Heart left ventricle (tissue), 16 donors: ENCODE measurements around the gene DKK3. TPM values are rescaled to one million over a fixed set of nuclear protein-coding genes. Genes with fewer than 3 reads are reported as not detected.

Experiments used
- ATAC-seq, 4 donors: fragments of 200-7000 bp; cut with Tn5 transposase; one replicate each; pipeline ENCODE4 v1.9.1; 2020 to 2022; ENCODE audit warnings: moderate library complexity in 4 of 4, mild to moderate bottlenecking in 3 of 4, moderate number of reproducible peaks in 1 of 4
- DNase-seq, 5 donors: peaks; one replicate each; pipeline ENCODE4 v3.0.0-alpha.2; 2020
- H3K27ac ChIP-seq, 12 donors: fragments of 200-600 bp; sonication (generic) in 4 of 12; one replicate each; pipeline versions ENCODE4 v1.5.0 to v1.8.0; 2016 to 2022; ENCODE audit warnings: mild to moderate bottlenecking in 2 of 12
- H3K27me3 ChIP-seq, 9 donors: fragments of 200-600 bp; sonication (generic) in 2 of 9; one replicate each; pipeline versions ENCODE4 v1.5.1 to v1.8.0; 2016 to 2022; ENCODE audit warnings: mild to moderate bottlenecking in 3 of 9
- H3K36me3 ChIP-seq, 9 donors: fragments of 200-600 bp; sonication (generic) in 2 of 9; one replicate each; pipeline versions ENCODE4 v1.5.0 to v1.8.0; 2018 to 2022; ENCODE audit warnings: mild to moderate bottlenecking in 2 of 9
- H3K4me1 ChIP-seq, 12 donors: fragments of 200-600 bp; sonication (generic) in 4 of 12; one replicate each; pipeline versions ENCODE4 v1.5.0 to v1.8.0; 2016 to 2022; ENCODE audit warnings: mild to moderate bottlenecking in 3 of 12
- H3K4me3 ChIP-seq, 12 donors: fragments of 200-600 bp; sonication (generic) in 4 of 12; one replicate each; pipeline versions ENCODE4 v1.5.0 to v1.8.0; 2017 to 2022; ENCODE audit warnings: mild to moderate bottlenecking in 9 of 12, moderate library complexity in 4 of 12
- H3K9me3 ChIP-seq, 12 donors: fragments of 200-600 bp; sonication (generic) in 4 of 12; one replicate each; pipeline versions ENCODE4 v1.5.0 to v1.8.0; 2016 to 2022; ENCODE audit warnings: mild to moderate bottlenecking in 1 of 12
- CTCF ChIP-seq, 12 donors: fragments of 200-600 bp; sonication (generic) in 4 of 12; IDR thresholded peaks; one replicate each; pipeline versions ENCODE4 v1.5.0 to v1.8.0; 2018 to 2022; ENCODE audit warnings: antibody characterized with exemption in 12 of 12, mild to moderate bottlenecking in 5 of 12
- POLR2A ChIP-seq, 2 donors: fragments of 450-650 bp; IDR thresholded peaks; one replicate each; pipeline ENCODE4 v1.6.1; 2017; ENCODE audit warnings: antibody characterized with exemption in 2 of 2, mild to moderate bottlenecking in 2 of 2, moderate library complexity in 2 of 2
- WGBS, 4 donors: extraction: QIAGEN DNeasy Blood & Tissue Kit in 2 of 4; methylation state at CpG; one replicate each; pipeline versions ENCODE4 v1.1.5 to v1.1.7; 2013 to 2018; 5-methylcytosine and 5-hydroxymethylcytosine counted together
- intact Hi-C, 10 donors: fragments of 100-400 bp; cut with DNase I; formaldehyde crosslinking; loops; one replicate each; pipeline versions ENCODE4 v1.11.1 to v1.14.2; 2022
- polyA plus RNA-seq, 2 donors: library from polyadenylated mRNA; stranded (reverse); fragments of 200-250 nt; gene quantifications; one replicate each; pipeline ENCODE4 v1.2.3, GENCODE V29; 2013
- total RNA-seq, 9 donors: library from RNA; depleted of rRNA in 2 of 9; stranded (reverse); fragments of >200 nt in 2 of 9; fragmentation: NEBNext Ultra II Directional in 3 of 9; extraction: Animal tissue kit (Norgen Biotek cat#: 25700) in 3 of 9; gene quantifications; one replicate each; pipeline versions ENCODE4 v1.1.0 to v1.2.4, GENCODE V29; 2016 to 2023
- donor health status: ischemic (EF 13 %, LVEDD 7.1; RV severe dilation, severe dysfunction).
- donor health status: healthy with polysubstance abuse.
- donor health status: DM: no; HTN: yes; CAD: no.
- donor health status: DM: no; HTN: no; CAD: no.
- donor health status: ischemic (EF 25% LVEDD 6.9; RV normal size, moderate dysfunction).
- donor health status: ischemic (EF 25% LVEDD 5.7; RV mildly dilated, moderate dysfunction).
- donor health status: healthy.
- donor health status: DM: yes; HTN: yes; CAD: no.
- donor health status: ischemic (EF 35%, LVEDD 5.7; RV mildly dilated, moderate dysfunction).
- donor health status: nonischemic (EF 11% LVEDD 7.7; RV severe dilation, severe dysfunction).
- donor health status: DM: yes; HTN: yes; CAD: no.
- donor health status: PGD.
- donor health status: ischemic (EF 29% LVEDD 5.4; RV normal size, mild dysfunction).
- donor health status: nonischemic (EF 23%, LVEDD 6.1; RV moderate dilation, normal function).

Gene DKK3
- total and polyA plus RNA-seq, 11 donors = 117 to 851 (median 707) TPM

GRCh38 chr11:11978792-11979487, 29.5 kb downstream of the DKK3 start:
- intact Hi-C loops = loop anchor here in 3 of 10 donors (5.0 to 10.0 kb wide), 3 partner anchors 33 to 66 kb away; no protein-coding TSS in a partner anchor
- Histone ChIP-seq H3K36me3 (no peaks in the 10 kb centered on the region), H3K4me3 (no peak overlapping the region), H3K4me1 (peaks cover 25 to 98% (median 83%) of the 10 kb centered on the region in 12 donors), H3K27ac (peak overlapping the region; percentile 73 to 97 (median 88)), H3K9me3 (peaks cover 0 to 5% (median 0%) of the 10 kb centered on the region in 12 donors), H3K27me3 (no peaks in the 10 kb centered on the region)
- TF ChIP-seq POLR2A (IDR thresholded peaks at IDR 0.05) = no peak
- TF ChIP-seq CTCF (IDR thresholded peaks at IDR 0.05) = no peak
- WGBS, 4 donors = 13 to 25% (median 22%) methylated on average over 11 to 13 of the region's 13 CpGs
- DNase-seq (peak; percentile 85 to 96 (median 92)), ATAC-seq (peak; percentile 57 to 77 (median 68))

- TF ChIP-seq CTCF (IDR thresholded peaks at IDR 0.05) (no peak), POLR2A (IDR thresholded peaks at IDR 0.05) (no peak)
- intact Hi-C loops = loop anchor here in 3 of 10 donors (5.0 to 10.0 kb wide), 3 partner anchors 34 to 67 kb away; no protein-coding TSS in a partner anchor
- H3K27ac ChIP-seq = peak overlapping the region in 11 of 12 donors; percentile 74 to 97 (median 89)
- ATAC-seq (no peak), DNase-seq (peak in 2 of 5 donors; percentile 6 to 24)
- H3K9me3 ChIP-seq = peaks cover 0 to 5% (median 0%) of the 10 kb centered on the region in 12 donors
- H3K27me3 ChIP-seq = no peaks in the 10 kb centered on the region
- 82 to 89% (median 87%) methylated on average over 4 of the region's 4 CpGs for WGBS, 4 donors
- no peaks in the 10 kb centered on the region for H3K36me3 ChIP-seq
- H3K4me1 ChIP-seq = peaks cover 25 to 98% (median 89%) of the 10 kb centered on the region in 12 donors
- no peak overlapping the region for H3K4me3 ChIP-seq
Measured at GRCh38 chr11:11978098-11978637, 30.3 kb downstream of the DKK3 start.

- WGBS, 4 donors = 21 to 27% (median 23%) methylated on average over 9 to 10 of the region's 10 CpGs
- Histone ChIP-seq H3K4me1 (peaks cover 29 to 100% (median 96%) of the 10 kb centered on the region in 12 donors), H3K9me3 (peaks cover 0 to 5% (median 0%) of the 10 kb centered on the region in 12 donors), H3K27me3 (no peaks in the 10 kb centered on the region), H3K4me3 (no peak overlapping the region), H3K36me3 (no peaks in the 10 kb centered on the region), H3K27ac (peak overlapping the region; percentile 61 to 97 (median 88))
- peak; percentile 14 to 48 (median 29) for ATAC-seq
- DNase-seq = peak; percentile 80 to 84 (median 82)
- TF ChIP-seq CTCF (IDR thresholded peaks at IDR 0.05) (no peak), POLR2A (IDR thresholded peaks at IDR 0.05) (no peak)
- intact Hi-C loops = loop anchor here in 3 of 10 donors (5.0 to 10.0 kb wide), 3 partner anchors 35 to 67 kb away; no protein-coding TSS in a partner anchor
Measured at GRCh38 chr11:11977206-11977938, 31.1 kb downstream of the DKK3 start.
